ENCODE results near the gene PDIK1L. TPM values are rescaled to one million over a fixed set of nuclear protein-coding genes. Genes with fewer than 3 reads are reported as not detected.

Gene PDIK1L
- total and polyA plus RNA-seq, 2 of the 8 experiments (the other 6 are each of a cell fraction or from before 2014, with no cell fraction given): 0.95 to 4.5 TPM

DNA sequence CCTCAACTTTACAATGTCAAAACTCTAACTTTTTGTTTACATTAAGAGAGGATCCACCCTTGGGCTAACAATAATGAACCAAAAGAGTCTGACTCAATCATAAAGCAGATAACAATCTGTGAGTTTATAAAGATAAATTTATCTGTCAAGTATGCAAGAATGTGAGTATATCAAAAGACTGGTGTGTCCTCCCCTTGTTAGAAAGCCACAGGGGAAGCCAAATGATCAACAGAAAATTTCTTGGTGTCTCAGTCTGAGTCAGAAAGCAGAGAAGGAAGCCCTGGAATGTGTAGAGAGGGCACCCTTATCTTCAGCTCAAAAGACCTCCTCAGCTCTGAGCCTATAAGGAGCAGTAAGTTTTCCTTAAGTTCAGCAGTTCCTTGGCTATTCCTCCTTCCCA lies 13.9 kb upstream of the PDIK1L start (continued):
- TF ChIP-seq GABPA (IDR thresholded peaks at IDR 0.05; ENCODE audit: borderline replicate concordance, insufficient read depth, low read length) (no peak), YY1 (IDR thresholded peaks at IDR 0.05; ENCODE audit: low read depth, low read length) (no peak), SIX5 (IDR thresholded peaks at IDR 0.05; ENCODE audit: low read depth, low read length) (no peak), GTF2F1 (IDR thresholded peaks at IDR 0.05; ENCODE audit: borderline replicate concordance, low read depth, low read length) (no peak)
